Osteocyte (in vitro differentiated cells): Measurements from ENCODE around the gene ICA1. TPM values are rescaled to one million over a fixed set of nuclear protein-coding genes. Genes with fewer than 3 reads are reported as not detected.

Experiments
- DNase-seq: peaks from one replicate; pipeline ENCODE4 v3.0.0; 2021; ENCODE audit warnings: mixed read lengths; ENCODE audit not compliant: unreplicated experiment; ENCODE audit errors: extremely low spot score
- H3K27ac Mint-ChIP-seq: one replicate; pipeline ENCODE4 v1.8.0; 2021; ENCODE audit warnings: mild to moderate bottlenecking, mixed read lengths; ENCODE audit not compliant: unreplicated experiment
- H3K27me3 Mint-ChIP-seq: one replicate; pipeline ENCODE4 v1.8.0; 2021; ENCODE audit warnings: mixed read lengths; ENCODE audit not compliant: unreplicated experiment
- H3K36me3 Mint-ChIP-seq: one replicate; pipeline ENCODE4 v1.8.0; 2021; ENCODE audit warnings: mixed read lengths; ENCODE audit not compliant: unreplicated experiment
- H3K4me1 Mint-ChIP-seq: one replicate; pipeline ENCODE4 v1.8.0; 2021; ENCODE audit warnings: mixed read lengths; ENCODE audit not compliant: unreplicated experiment
- H3K4me3 Mint-ChIP-seq: one replicate; pipeline ENCODE4 v1.8.0; 2021; ENCODE audit warnings: mild to moderate bottlenecking, moderate library complexity, mixed read lengths; ENCODE audit not compliant: unreplicated experiment
- H3K9me3 Mint-ChIP-seq: one replicate; pipeline ENCODE4 v1.8.0; 2021; ENCODE audit warnings: mixed read lengths; ENCODE audit not compliant: unreplicated experiment
- total RNA-seq: library from RNA; stranded (reverse); gene quantifications from 2 replicates; pipeline ENCODE4 v1.2.1, GENCODE V29; 2021
- TF ChIP-seq, protein P1 (sequence below): fragments of 200-600 bp; sonication (generic); IDR thresholded peaks from 2 replicates; pipeline ENCODE4 v1.5.0; 2021; ENCODE audit warnings: antibody characterized with exemption, mild to moderate bottlenecking, moderate library complexity

The ICA1 gene
- total RNA-seq, 1 donor from 2014 or later: 2.2 TPM

DNA sequence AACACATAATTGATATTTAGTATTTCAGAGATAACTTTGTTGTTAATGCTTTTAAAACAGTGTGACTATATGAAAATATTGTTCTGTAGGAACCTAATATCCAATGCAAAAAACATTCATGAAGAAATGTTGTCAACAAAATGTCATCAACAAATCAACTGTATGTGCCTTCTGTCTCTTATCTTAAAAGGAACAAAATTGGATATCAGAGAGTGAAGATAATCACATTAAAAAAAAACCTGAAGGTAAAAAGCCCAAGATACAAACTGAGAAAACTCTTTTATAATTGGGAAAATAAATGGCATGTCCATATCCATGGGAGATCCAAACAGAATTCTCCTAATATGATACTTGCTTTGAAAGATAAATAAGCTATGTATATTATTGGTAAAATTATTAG, 33.9 kb downstream of the ICA1 start:
- H3K9me3 Mint-ChIP-seq: no peaks in the 10 kb centered on the region
- no peaks in the 10 kb centered on the region for H3K4me1 Mint-ChIP-seq
- TF ChIP-seq, protein P1, sequence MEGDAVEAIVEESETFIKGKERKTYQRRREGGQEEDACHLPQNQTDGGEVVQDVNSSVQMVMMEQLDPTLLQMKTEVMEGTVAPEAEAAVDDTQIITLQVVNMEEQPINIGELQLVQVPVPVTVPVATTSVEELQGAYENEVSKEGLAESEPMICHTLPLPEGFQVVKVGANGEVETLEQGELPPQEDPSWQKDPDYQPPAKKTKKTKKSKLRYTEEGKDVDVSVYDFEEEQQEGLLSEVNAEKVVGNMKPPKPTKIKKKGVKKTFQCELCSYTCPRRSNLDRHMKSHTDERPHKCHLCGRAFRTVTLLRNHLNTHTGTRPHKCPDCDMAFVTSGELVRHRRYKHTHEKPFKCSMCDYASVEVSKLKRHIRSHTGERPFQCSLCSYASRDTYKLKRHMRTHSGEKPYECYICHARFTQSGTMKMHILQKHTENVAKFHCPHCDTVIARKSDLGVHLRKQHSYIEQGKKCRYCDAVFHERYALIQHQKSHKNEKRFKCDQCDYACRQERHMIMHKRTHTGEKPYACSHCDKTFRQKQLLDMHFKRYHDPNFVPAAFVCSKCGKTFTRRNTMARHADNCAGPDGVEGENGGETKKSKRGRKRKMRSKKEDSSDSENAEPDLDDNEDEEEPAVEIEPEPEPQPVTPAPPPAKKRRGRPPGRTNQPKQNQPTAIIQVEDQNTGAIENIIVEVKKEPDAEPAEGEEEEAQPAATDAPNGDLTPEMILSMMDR: no peak
- H3K36me3 Mint-ChIP-seq: no peaks in the 10 kb centered on the region
- no peak overlapping the region for H3K27ac Mint-ChIP-seq
- peaks cover 45% of the 10 kb centered on the region for H3K27me3 Mint-ChIP-seq
- DNase-seq: no peak
- H3K4me3 Mint-ChIP-seq: no peak overlapping the region

DNA sequence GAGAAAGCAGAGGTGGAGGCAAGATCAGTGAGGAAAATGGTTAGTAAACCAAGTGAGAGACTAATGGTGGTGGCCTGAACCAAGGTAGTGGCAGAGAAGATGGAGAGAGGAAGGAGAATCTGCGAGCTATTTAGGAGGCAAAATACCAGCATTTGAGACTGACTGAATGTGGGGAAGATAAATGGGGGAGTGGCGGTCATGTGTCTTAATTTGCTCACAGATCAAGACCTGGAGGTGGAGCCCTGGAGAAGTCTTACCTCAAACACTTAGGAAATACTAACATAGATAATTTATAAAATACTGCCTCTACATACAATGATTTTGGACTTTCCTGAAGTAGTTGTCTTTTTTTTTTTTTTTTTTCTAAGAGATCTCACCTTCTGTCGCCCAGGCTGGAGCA, 34.7 kb downstream of the ICA1 start:
- Mint-ChIP-seq H3K4me3 (no peak overlapping the region), H3K9me3 (no peaks in the 10 kb centered on the region), H3K4me1 (no peaks in the 10 kb centered on the region), H3K27me3 (peaks cover 45% of the 10 kb centered on the region), H3K36me3 (no peaks in the 10 kb centered on the region), H3K27ac (no peak overlapping the region)
- DNase-seq: no peak
- TF ChIP-seq, protein P1: no peak

DNA sequence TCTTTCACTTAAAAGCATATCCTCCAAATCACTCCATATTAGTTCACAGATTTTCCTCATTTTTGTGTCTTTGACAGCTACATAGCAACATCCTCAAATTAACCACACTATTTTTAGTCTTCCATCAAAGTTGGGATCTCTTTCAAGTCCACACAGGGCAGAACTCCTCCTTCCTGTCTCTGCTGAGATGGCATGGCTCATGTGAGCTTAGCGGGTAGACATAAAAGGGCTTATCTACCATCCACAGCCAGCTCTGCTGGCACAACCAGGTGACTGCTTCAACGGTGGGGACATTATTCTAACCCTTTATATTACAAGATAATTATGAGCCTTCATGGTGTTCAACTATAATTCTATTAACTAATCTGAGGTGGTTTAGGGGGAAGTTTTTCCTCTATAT, 35.5 kb downstream of the ICA1 start:
- Mint-ChIP-seq H3K4me1 (no peaks in the 10 kb centered on the region), H3K27ac (no peak overlapping the region), H3K4me3 (no peak overlapping the region), H3K9me3 (no peaks in the 10 kb centered on the region), H3K36me3 (no peaks in the 10 kb centered on the region), H3K27me3 (peaks cover 43% of the 10 kb centered on the region)
- DNase-seq: no peak
- TF ChIP-seq, protein P1: no peak

- no peak overlapping the region for H3K27ac Mint-ChIP-seq
- H3K9me3 Mint-ChIP-seq: no peaks in the 10 kb centered on the region
- peaks cover 24% of the 10 kb centered on the region for H3K27me3 Mint-ChIP-seq
- TF ChIP-seq, protein P1: no peak
- DNase-seq: no peak
- H3K4me3 Mint-ChIP-seq: no peak overlapping the region
- H3K36me3 Mint-ChIP-seq: no peaks in the 10 kb centered on the region
- H3K4me1 Mint-ChIP-seq: peaks cover 2% of the 10 kb centered on the region
Observed at GRCh38 chr7:8221567-8221966, 40.4 kb downstream of the ICA1 start.

DNA sequence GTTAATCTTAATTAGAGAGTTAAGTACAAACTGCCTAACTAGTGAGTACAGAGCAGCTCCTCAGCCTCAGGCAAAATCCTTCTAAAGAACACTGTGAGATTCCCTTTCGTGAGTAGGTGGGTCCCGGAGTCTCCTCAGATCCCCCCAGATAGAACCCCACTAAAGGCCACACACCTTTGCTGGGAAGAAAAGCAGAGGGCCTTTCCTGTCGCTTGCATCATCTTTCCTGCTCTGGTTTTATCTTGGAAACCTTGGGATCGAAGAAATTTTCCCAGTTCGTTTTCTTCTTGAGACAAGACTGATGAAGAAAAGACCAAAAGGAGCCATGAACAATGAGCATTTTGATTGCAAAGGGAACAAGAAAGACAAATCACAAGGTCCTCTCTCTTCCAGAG, 40.9 kb downstream of the ICA1 start:
- no peak for DNase-seq
- Mint-ChIP-seq H3K27ac (no peak overlapping the region), H3K4me1 (peaks cover 2% of the 10 kb centered on the region), H3K27me3 (peaks cover 20% of the 10 kb centered on the region), H3K36me3 (no peaks in the 10 kb centered on the region), H3K4me3 (no peak overlapping the region), H3K9me3 (no peaks in the 10 kb centered on the region)
- TF ChIP-seq, protein P1: no peak
